Measurements from ENCODE around the gene CELSR3.
A peak's percentile ranks its signal among the peaks of the same experiment; 100 is the strongest.

Gene CELSR3

DNA sequence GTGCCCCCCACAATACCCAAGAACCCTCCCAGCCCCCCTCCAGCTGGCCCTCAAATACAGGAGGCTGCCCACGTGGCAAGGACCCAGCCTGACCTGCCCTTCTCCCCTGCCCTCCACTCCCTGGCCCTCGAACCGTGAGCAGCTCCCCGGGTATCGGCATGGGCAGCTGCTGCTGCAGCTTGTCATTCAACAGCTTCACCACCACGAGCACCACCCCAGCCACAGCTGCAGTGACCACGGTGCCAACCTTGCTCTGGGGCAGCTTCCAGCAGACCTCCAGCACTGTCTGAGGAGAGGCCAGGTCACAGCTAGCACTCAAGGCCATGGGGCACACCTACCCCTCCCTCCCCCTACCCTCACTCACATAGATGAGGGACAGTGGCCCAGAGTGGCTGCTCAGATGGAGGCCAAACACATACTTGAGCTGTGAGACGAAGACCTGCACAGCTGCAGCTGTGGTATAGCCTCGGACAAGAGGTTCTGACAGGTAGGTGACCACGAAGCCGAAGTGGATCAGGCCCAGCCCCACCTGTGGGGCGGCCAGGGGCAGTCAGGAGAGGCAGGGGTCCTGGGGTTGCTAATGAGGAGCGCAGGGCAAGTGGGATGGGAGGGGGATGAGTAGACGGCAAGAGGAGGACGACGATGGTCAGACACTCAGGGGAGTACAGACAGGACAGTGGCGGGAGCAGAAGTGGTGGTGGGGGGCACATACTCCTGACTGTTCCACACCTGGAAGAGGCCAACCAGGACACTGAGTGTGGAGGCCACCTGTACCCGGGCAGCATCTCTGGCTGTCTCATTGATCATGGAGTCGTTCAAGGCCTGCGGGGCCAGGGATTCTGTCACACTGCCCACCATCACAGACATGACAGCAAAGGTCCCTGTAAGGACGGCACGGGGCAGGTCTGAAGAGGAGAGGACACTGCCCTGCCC is 30.9 kb downstream of the CELSR3 start:
- no peak for DNase-seq

DNA sequence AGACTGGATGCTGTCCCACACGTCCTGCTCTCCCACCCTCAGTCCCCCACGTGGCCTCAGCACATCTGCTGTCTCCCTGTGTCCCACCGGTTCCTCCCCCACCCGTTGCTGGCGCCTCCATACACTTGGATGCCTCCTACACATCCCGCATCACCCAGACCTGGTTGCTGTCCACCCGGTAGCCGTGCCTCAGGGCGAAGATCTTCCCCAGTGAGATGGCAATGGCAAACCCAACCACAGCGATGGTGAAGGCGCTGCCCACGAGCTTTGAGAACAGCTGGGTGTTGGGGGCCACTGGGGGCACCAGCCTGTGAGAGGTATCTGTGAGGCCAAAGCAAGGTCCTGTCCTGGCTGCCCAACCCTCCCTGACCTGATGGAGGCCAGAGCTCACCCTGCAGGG is 31.9 kb downstream of the CELSR3 start:
- no peak for DNase-seq

- no peak for DNase-seq
Measured at GRCh38 chr3:48630407-48630806, 32.3 kb downstream of the CELSR3 start.

DNA sequence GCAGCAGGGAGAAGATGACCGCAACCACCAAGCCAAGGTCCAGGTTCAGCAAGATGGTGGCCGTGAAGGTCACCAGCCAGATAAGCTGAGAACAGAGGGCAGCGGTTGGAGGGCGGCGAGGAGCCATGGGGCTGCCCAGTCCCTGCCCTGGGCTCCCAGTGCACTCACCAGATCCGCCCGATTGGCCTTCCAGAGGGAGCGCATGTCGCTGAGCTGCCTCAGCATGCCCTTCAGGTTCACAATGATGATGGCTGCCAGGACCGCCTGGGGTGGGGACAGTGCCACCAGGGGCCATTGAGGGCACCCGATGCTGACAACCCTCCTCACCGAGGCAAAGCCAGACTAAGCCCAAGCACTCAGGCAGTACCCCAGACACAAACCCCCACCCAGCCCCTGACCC is 32.8 kb downstream of the CELSR3 start:
- no peak for DNase-seq

DNA sequence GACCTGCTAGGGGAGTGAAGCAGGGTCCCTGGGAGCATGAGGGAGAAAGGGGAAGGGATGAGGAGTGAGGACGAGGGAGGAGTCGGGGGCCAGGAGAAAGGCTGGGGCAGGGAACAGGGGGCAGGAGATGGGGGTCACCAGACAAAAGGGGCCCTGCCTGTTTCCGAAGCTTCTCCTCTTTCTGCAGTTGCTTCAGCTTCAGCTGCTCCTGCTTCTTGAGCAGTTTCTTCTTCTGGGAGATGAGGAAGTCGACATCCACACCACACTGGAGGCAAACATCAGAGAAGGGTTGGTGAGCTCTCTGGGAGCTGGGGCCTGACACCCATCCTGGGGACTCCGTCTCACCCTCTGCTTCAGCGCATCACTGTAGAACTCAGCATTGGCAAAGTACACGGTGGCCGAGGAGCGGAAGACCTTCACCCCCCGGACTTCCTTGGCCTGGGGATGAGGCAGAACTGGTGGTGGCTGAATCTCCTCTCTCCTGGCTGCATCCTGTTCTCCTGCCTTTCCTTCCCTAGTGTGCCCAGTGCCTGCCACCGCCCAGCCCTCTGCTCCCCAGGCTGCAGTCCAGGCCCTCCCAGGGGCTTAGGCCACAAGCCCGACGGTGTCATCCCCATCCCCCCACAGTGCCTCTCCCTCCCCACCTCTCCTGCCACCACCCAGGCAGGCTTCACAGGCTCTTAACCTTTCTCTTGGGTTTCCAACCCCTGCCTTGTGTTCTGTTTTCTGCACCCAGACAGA is 34.2 kb downstream of the CELSR3 start:
- DNase-seq, result no peak

DNA sequence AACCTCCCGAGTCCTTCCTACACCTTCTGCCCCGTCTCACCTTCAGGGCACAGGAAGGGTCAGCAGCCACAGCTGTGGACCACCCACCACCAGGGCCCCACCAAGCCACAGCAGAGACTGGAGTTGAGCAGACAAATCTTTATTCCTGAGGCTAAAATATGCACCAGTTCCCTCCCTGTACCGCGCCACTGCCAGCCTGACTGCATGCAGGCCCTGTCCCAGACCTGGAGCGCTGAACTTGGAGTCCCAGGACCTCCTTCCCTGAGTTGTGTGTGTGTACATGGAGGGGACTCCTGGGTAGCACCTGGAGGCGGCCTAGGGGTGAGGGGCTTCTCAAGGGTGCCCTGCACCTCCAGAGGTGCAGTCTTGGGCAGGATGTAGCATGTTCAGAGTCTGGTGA is 37.1 kb downstream of the CELSR3 start:
- DNase-seq, result no peak

DNA sequence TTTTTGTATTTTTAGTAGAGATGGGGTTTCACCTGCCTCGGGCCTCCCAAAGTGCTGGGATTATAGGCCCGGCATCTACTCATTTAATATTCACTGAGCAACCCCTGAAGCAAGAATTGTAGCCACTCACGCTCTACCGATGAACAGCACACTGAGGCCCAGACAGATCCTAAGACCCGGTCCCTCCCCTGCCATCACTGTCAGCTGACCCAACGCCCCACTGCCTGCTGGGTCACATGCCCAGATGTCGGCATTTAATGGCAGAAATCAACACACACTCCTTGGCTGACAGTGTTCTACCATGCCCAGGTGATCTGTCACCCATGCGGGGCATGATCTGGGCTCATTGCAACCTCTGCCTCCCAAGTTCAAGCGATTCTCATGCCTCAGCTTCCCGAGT is 37.9 kb downstream of the CELSR3 start:
- DNase-seq, result no peak

DNA sequence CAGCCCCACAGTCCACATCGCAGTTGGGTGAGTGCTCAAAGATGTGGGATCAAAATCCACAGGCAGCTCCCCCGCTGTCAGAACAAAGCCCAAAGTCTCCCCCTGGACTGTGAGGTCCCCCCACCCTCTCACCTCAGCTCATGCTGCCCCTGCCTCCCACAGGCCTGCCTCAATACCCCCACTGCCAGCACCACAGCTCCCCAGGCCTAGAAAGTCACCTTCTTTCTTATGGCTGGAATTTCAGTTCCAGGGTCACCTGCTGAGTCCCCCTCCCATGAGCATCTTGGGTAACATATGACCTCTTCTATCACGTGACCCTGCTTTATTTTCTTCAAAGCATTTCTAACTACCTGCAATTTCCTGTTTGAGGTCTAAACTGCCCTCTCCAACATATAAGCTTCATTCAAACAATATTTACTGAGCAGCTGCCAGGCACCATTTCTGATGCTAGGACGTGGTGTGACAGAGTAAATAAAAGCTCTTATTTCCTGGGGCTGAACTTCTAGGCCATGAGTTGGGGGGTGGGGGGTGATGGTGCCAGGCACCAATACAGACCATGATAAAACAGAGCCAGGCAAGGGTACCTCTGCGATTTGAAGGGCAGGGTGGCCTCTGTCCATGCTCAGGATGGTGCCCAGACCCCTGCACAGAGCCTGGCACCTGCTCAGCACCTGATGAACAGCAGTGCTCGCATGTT is 38.7 kb downstream of the CELSR3 start:
- no peak for DNase-seq

DNA sequence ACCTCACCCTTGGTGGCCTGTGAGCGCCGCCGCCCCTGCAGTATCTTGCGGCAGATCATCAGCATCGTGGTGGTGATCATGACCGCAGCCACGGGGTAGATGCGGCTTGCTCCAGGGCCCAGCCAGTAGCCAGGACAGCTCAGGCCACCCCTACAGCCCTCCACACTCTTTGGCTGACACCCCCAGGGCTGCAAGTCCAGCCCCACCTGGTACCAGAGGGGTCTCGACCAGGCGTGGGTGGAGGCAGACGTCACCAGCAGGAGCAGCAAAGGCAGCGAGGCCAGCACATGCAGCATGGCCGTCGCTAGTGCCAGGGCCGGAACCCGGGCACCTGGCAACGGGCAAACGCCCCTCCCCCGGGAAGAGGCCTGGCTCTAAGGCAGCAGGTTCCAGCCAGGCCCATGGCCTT is 41.2 kb downstream of the CELSR3 start, which contains the start of gene TMEM89:
Gene TMEM89, minus strand, starts transcription at position 309 of the 409 bp plus-strand sequence. Its CDS starts 13 bp downstream, at position 296.
- DNase-seq, result no peak

GRCh38 chr3:48619541-48620524 is 42.9 kb downstream of the CELSR3 start:
- DNase-seq, result no peak

- DNase-seq, result no peak
Measured at GRCh38 chr3:48617559-48617958, 45.1 kb downstream of the CELSR3 start.

GRCh38 chr3:48614044-48614443 is 48.6 kb downstream of the CELSR3 start:
- DNase-seq, result no peak

DNA sequence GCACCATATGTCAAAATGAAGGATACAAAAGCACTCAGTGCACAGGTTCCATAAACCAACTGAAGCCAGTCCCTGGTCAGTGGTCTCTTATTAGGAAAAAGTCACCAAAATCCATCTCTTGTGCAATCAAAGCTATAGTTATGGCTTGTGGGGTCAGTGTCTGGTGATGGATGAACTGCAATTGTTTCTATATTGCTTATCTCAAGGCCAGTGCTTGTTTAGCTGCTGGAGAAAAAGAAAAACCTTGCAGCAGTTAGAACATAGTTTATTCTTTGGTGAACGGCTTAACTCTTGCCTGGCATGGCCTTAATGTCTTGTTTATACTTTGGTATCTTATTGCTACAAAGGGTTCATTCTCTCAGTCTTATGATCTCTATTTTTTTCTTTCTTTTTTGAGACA is 50.4 kb downstream of the CELSR3 start:
- DNase-seq, result no peak

- peak; percentile 67 to 89 for DNase-seq
Measured at GRCh38 chr3:48609088-48610005, 53.3 kb downstream of the CELSR3 start, which contains the start of gene UQCRC1. Gene UQCRC1 (minus strand): TSS chr3:48609646. CDS start chr3:48609620, 26 bp downstream.

- no peak for DNase-seq
Measured at GRCh38 chr3:48607519-48607918, 55.2 kb downstream of the CELSR3 start.

DNA sequence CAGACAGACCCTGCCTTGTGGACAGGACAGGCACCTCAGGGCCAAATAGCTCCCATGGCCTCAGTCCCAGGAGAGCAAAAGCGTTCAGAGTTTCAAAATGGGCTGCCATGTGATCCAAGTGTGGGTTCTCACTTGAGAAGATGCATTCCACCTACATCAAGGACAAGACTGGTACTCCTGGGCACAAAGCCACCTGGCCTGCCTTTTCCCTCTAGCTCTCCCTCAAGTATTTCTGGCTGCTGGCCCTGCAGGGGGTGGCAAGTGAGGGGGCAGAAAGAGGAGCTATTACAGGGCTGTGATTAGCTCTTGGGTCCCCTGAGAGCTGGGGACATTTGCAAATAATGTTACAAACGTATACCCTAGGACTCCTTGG is 61.1 kb downstream of the CELSR3 start:
- DNase-seq, result no peak

DNA sequence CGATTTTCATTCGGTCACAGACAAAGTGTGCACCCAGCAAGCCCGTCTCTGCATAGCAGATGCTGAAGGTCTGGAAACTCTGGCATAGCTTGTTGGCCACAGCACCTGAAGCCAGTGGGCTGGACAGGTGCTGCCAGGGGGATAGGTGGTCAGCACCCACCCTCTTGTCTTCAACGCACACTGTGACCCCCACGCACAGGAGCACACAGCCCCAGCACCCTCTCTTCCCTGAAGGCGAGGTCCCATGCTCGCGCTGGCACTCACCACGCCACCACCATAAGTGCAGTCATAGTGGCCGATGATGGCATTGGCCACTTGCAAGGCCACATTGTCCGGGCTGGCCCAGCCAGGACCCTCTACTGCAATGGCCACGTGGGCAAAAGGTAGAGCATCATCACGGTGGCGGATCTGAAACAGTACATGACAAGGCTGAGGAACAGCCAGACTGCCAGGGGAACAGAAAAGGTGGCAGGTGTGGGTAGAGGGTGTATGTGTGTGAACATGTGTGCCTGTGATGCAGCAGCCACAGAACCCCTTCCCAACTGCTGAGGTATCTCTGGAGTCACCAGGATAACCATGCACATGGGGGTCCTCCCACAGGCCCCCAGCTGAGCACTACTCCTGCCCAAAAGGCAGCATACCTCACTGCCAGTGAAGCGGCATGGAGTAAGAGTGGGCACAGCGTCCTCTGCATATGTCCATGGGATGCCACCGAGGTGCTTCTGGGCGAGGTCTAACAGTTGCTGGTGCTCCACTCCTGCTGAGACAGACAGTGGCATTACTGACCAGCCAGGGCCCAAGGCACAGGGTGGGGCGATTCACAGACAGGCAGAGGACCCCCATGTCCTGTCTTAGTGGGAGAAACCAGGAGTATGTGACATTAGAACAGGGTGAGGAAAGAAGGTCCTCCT is 61.7 kb downstream of the CELSR3 start:
- DNase-seq, result no peak

- no peak for DNase-seq
Measured at GRCh38 chr3:48599509-48600285, 63.0 kb downstream of the CELSR3 start.

- no peak for DNase-seq
Measured at GRCh38 chr3:48599077-48599501, 63.6 kb downstream of the CELSR3 start.
